ENCODE measurements around the gene PCGF1. TPM values are rescaled to one million over a fixed set of nuclear protein-coding genes. Genes with fewer than 3 reads are reported as not detected.

The PCGF1 gene
- total and polyA plus RNA-seq, 4 donors: 3.3 to 12.5 (median 10.9) TPM

DNA sequence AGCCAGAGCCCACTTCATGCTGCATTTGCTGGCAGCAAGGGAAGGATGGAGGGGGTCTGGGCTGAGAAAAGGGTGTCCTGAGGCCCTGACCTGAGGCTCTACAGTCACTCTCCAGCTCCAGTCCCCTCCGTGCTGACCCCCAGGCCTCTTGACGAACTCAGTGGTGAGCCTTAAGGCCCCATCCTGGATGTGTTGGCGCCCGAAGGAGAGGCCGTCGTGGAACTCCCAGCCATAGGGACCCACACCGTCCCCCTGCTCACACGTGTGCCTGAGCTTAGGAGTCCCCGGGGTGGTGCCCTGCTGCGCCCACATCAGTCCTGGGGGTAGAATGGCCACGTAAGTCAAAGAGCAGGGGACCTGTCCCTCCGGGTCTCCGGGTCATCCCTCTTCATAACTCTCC is 43.1 kb downstream of the PCGF1 start (continued):
- TF ChIP-seq RAD21 (IDR thresholded peaks at IDR 0.05): no peak
- TF ChIP-seq FOXA1 (IDR thresholded peaks at IDR 0.05): no peak
- TF ChIP-seq RXRA (IDR thresholded peaks at IDR 0.05): no peak
- TF ChIP-seq JUND (IDR thresholded peaks at IDR 0.05): no peak
- TF ChIP-seq REST (IDR thresholded peaks at IDR 0.05): no peak
- TF ChIP-seq HNF4G (IDR thresholded peaks at IDR 0.05): no peak

- no peak for DNase-seq (ENCODE audit: low spot score)
- Histone ChIP-seq H3K4me3 (ENCODE audit: low read depth in 1 of 3, low read length in 3 of 3) (no peak overlapping the region), H3K36me3 (ENCODE audit: control insufficient read depth in 4 of 4, insufficient read depth in 3 of 4, low read depth in 1 of 4, low read length in 3 of 4) (peaks cover 3 to 19% (median 9%) of the 10 kb centered on the region in 4 donors), H3K27me3 (ENCODE audit: control insufficient read depth in 4 of 4, insufficient read depth in 4 of 4, low read length in 3 of 4) (no peaks in the 10 kb centered on the region), H3K27ac (ENCODE audit: low read depth in 1 of 2, low read length in 2 of 2) (no peak overlapping the region), H3K4me1 (ENCODE audit: control insufficient read depth in 4 of 4, insufficient read depth in 4 of 4, low read length in 3 of 4) (peaks cover 4 to 25% (median 22%) of the 10 kb centered on the region in 4 donors), H3K9ac (ENCODE audit: low read depth in 1 of 2, low read length in 2 of 2) (no peak overlapping the region), H3K9me3 (ENCODE audit: control insufficient read depth in 4 of 4, low read length in 3 of 4) (no peaks in the 10 kb centered on the region)
- 95% methylated on average over 4 of the region's 4 CpGs for WGBS
- TF ChIP-seq, protein P1, sequence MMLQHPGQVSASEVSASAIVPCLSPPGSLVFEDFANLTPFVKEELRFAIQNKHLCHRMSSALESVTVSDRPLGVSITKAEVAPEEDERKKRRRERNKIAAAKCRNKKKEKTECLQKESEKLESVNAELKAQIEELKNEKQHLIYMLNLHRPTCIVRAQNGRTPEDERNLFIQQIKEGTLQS (IDR thresholded peaks at IDR 0.05): no peak
- TF ChIP-seq EGR1 (IDR thresholded peaks at IDR 0.05; ENCODE audit: low read depth in 2 of 2): no peak
- no peak for TF ChIP-seq MAX (IDR thresholded peaks at IDR 0.05)
- no peak for TF ChIP-seq FOXA2 (IDR thresholded peaks at IDR 0.05)
- no peak for TF ChIP-seq SP1 (IDR thresholded peaks at IDR 0.05)
- TF ChIP-seq GABPA (IDR thresholded peaks at IDR 0.05 in 1 of 2, conservative IDR thresholded peaks at IDR 0.05 in 1 of 2): no peak
- TF ChIP-seq, protein P2, sequence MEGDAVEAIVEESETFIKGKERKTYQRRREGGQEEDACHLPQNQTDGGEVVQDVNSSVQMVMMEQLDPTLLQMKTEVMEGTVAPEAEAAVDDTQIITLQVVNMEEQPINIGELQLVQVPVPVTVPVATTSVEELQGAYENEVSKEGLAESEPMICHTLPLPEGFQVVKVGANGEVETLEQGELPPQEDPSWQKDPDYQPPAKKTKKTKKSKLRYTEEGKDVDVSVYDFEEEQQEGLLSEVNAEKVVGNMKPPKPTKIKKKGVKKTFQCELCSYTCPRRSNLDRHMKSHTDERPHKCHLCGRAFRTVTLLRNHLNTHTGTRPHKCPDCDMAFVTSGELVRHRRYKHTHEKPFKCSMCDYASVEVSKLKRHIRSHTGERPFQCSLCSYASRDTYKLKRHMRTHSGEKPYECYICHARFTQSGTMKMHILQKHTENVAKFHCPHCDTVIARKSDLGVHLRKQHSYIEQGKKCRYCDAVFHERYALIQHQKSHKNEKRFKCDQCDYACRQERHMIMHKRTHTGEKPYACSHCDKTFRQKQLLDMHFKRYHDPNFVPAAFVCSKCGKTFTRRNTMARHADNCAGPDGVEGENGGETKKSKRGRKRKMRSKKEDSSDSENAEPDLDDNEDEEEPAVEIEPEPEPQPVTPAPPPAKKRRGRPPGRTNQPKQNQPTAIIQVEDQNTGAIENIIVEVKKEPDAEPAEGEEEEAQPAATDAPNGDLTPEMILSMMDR (IDR thresholded peaks at IDR 0.05; ENCODE audit: low read depth, low read length, missing input control): no peak
- no peak for TF ChIP-seq HNF4G (IDR thresholded peaks at IDR 0.05)
- no peak for TF ChIP-seq FOXA1 (IDR thresholded peaks at IDR 0.05)
Observed at GRCh38 chr2:74462786-74463105, 44.7 kb downstream of the PCGF1 start.

GRCh38 chr2:74462054-74462785 is 45.3 kb downstream of the PCGF1 start:
- no peak for DNase-seq (ENCODE audit: low spot score)
- no peak overlapping the region for H3K4me3 ChIP-seq (ENCODE audit: low read depth in 1 of 3, low read length in 3 of 3)
- no peak overlapping the region for H3K9ac ChIP-seq (ENCODE audit: low read depth in 1 of 2, low read length in 2 of 2)
- no peak overlapping the region for H3K27ac ChIP-seq (ENCODE audit: low read depth in 1 of 2, low read length in 2 of 2)
- no peaks in the 10 kb centered on the region for H3K27me3 ChIP-seq (ENCODE audit: control insufficient read depth in 4 of 4, insufficient read depth in 4 of 4, low read length in 3 of 4)
- H3K36me3 ChIP-seq (ENCODE audit: control insufficient read depth in 4 of 4, insufficient read depth in 3 of 4, low read depth in 1 of 4, low read length in 3 of 4): peaks cover 3 to 19% (median 9%) of the 10 kb centered on the region in 4 donors
- no peaks in the 10 kb centered on the region for H3K9me3 ChIP-seq (ENCODE audit: control insufficient read depth in 4 of 4, low read length in 3 of 4)
- H3K4me1 ChIP-seq (ENCODE audit: control insufficient read depth in 4 of 4, insufficient read depth in 4 of 4, low read length in 3 of 4): peaks cover 4 to 28% (median 22%) of the 10 kb centered on the region in 4 donors
- WGBS: 95% methylated on average over 20 of the region's 20 CpGs
- TF ChIP-seq, protein P2 (IDR thresholded peaks at IDR 0.05; ENCODE audit: low read depth, low read length, missing input control): no peak
- TF ChIP-seq REST (IDR thresholded peaks at IDR 0.05) (no peak), YY1 (IDR thresholded peaks at IDR 0.05) (no peak), HNF4A (conservative IDR thresholded peaks at IDR 0.05) (no peak), SP1 (IDR thresholded peaks at IDR 0.05) (no peak), NR2F2 (IDR thresholded peaks at IDR 0.05) (no peak)
